GM12891 (cell line): Measurements from ENCODE around the gene RELL2.

ENCODE experiments used
- DNase-seq: peaks from one replicate; pipeline ENCODE4 v3.0.0; 2011; ENCODE audit warnings: low spot score; ENCODE audit not compliant: insufficient read length
- FAIRE-seq: peaks from 2 replicates; lab custom pipeline; 2011; peaks lifted over from hg19 to GRCh38; lab: Jason Lieb, UNC
- PAX5 ChIP-seq: IDR thresholded peaks from 2 replicates; pipeline ENCODE4 v1.6.1; 2011; ENCODE audit warnings: low read length, moderate library complexity, mild to moderate bottlenecking; ENCODE audit not compliant: insufficient read depth, severe bottlenecking
- POLR2A ChIP-seq: IDR thresholded peaks from 2 replicates; pipeline ENCODE4 v1.6.1; 2011; ENCODE audit warnings: low read depth, low read length, control low read depth
- POLR2AphosphoS5 ChIP-seq: IDR thresholded peaks from 2 replicates; pipeline ENCODE4 v1.6.1; 2011; ENCODE audit warnings: low read depth, low read length, control low read depth
- POU2F2 ChIP-seq: IDR thresholded peaks from 2 replicates; pipeline ENCODE4 v1.6.1; 2011; ENCODE audit warnings: low read depth, mild to moderate bottlenecking, control low read depth, low read length, moderate library complexity
- SPI1 ChIP-seq: IDR thresholded peaks from 2 replicates; pipeline ENCODE4 v1.6.1; 2011; ENCODE audit warnings: low read depth, low read length, control low read depth
- TAF1 ChIP-seq: IDR thresholded peaks from 2 replicates; pipeline ENCODE4 v1.6.1; 2011; ENCODE audit warnings: low read depth, low read length, control low read depth

Gene RELL2

GRCh38 chr5:141662028-141662427 is 25.2 kb downstream of the RELL2 start:
- no peak for FAIRE-seq
- no peak for DNase-seq
- TF ChIP-seq POU2F2: no peak
- TF ChIP-seq PAX5: no peak
- no peak for TF ChIP-seq POLR2AphosphoS5
- TF ChIP-seq TAF1: no peak

- FAIRE-seq: no peak
- TF ChIP-seq SPI1: no peak
- no peak for TF ChIP-seq POLR2A
- no peak for TF ChIP-seq TAF1
- TF ChIP-seq POLR2AphosphoS5: no peak
- TF ChIP-seq POU2F2: no peak
- no peak for TF ChIP-seq PAX5
- no peak for DNase-seq
Observed at GRCh38 chr5:141663506-141663905, 26.7 kb downstream of the RELL2 start.

GRCh38 chr5:141664733-141665461 is 28.1 kb downstream of the RELL2 start:
- DNase-seq: peak; percentile 88
- peak; percentile 96 for TF ChIP-seq SPI1
- TF ChIP-seq POLR2A: no peak
- TF ChIP-seq TAF1: no peak
- FAIRE-seq: peak; percentile 85

- FAIRE-seq: no peak
- TF ChIP-seq POLR2A (no peak), TAF1 (no peak), PAX5 (no peak), SPI1 (no peak), POU2F2 (no peak), POLR2AphosphoS5 (no peak)
Observed at GRCh38 chr5:141665995-141666940, 29.5 kb downstream of the RELL2 start.

GRCh38 chr5:141668601-141669265 is 31.9 kb downstream of the RELL2 start:
- TF ChIP-seq POLR2A (no peak), SPI1 (no peak)
- FAIRE-seq (no peak), DNase-seq (no peak)

More at GRCh38 chr5:141665995-141666940, 29.5 kb downstream of the RELL2 start:
- DNase-seq: no peak

GRCh38 chr5:141669520-141669919 is 32.7 kb downstream of the RELL2 start:
- DNase-seq (no peak), FAIRE-seq (no peak)
- no peak for TF ChIP-seq POLR2A
- TF ChIP-seq SPI1: no peak
- no peak for TF ChIP-seq PAX5
- TF ChIP-seq POLR2AphosphoS5: no peak
- no peak for TF ChIP-seq TAF1
- TF ChIP-seq POU2F2: no peak

- TF ChIP-seq PAX5 (no peak), POLR2A (no peak)
- FAIRE-seq (no peak), DNase-seq (no peak)
Observed at GRCh38 chr5:141672071-141672840, 35.5 kb downstream of the RELL2 start.

GRCh38 chr5:141672841-141673813 is 36.3 kb downstream of the RELL2 start:
- TF ChIP-seq SPI1: no peak
- no peak for TF ChIP-seq POLR2AphosphoS5
- TF ChIP-seq TAF1: no peak
- TF ChIP-seq POLR2A: no peak
- FAIRE-seq (no peak), DNase-seq (no peak)

GRCh38 chr5:141674747-141675146 is 38.0 kb downstream of the RELL2 start:
- no peak for DNase-seq
- no peak for TF ChIP-seq TAF1
- TF ChIP-seq POU2F2: no peak
- TF ChIP-seq PAX5: no peak
- no peak for TF ChIP-seq POLR2A
- no peak for TF ChIP-seq POLR2AphosphoS5
- no peak for TF ChIP-seq SPI1
- FAIRE-seq: no peak
